ENCODE results near the gene PIP5K1B.

The PIP5K1B gene

DNA sequence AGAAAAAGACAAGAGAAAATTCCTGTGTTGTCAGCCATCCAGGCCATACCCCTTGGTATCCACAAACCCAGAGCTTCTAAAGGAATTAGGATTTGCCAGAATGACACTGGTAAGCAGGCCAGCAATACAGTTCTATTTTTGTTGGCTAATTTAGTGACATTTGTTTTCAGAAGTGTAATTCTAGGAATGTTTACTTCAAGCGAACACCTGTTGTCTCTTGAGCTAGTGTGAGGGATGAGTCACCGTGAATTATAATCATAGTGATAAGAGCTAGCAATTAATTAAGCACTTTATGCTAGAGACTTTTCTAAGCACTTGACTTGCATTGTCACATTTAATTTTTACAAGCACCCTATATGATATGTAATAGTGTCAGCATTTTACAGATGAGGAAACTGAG lies 209.7 kb downstream of the PIP5K1B start:
- DNase-seq (ENCODE audit: low read depth), result no peak

DNA sequence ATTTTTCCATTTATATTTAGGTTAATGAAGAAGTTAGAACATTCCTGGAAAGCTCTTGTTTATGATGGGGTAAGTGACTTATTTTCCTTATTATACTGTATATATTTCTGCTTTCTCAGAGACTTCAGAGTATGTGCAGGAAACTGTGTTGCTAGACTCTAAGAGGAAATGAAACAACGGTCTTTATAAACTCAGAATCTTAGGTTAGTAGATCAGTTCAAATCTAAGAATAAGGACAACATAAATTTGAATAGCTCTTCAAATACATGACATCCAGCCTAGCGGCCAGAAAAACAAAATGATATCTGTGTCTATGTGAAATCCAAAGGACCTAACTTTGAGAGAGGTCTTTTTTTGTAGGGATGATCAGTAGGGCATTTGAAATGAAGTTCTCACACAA lies 214.6 kb downstream of the PIP5K1B start:
- DNase-seq (ENCODE audit: low read depth), result no peak

DNA sequence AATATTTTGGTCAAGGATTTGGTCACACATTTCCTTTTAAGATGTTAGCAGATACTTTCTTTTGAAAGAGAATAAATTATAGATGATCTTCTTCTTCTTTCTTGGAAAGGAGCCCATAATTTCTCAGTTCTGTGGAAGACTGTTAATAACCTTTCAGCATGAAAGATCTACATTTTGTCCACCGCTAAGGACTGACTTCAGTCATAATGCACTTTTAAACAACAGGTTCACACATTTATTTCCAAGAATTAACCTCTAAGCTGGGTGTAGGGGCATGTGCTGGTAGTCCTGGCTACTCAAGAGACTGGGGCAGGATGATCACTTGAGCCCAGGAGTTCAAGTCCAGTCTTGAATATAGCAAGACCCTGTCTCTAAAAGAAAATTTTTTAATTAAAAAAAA lies 215.9 kb downstream of the PIP5K1B start:
- DNase-seq (ENCODE audit: low read depth), result no peak

DNA sequence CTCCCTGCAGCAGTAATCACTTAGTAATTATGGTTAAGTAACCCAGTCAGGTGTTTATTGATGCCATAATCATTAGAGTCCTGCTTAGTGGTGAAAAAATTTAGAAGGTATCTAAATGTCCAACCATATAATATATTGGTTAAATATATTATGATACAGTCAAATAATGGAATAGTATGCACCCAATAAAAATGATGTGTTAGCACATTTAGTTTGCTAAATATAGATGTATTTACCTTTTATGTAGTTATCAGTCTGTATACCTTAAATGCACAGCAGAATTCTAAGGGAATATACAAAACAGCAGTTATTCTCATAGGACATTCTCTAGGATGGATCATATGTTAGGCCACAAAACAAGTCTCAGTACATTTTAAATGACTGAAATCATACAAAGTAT lies 218.4 kb downstream of the PIP5K1B start:
- no peak for DNase-seq (ENCODE audit: low read depth)

DNA sequence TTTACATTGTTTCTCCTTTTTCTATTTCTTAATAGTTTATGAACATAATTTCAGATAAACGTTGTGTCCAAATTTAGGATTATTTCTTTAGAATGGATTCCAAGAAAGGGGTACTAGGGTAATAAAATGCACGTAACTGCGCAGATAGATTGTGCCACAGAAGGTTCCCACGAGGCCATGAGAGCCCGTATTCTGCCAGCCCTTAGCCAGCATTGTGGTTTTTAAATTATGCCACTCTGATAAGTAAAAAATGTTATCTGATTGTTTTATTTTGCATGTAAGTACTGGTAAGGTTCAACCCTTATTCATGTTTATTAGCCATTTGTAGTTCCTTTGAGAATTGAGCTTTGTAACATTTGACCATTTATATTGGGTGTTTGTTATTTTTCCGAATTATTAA lies 220.1 kb downstream of the PIP5K1B start:
- DNase-seq (ENCODE audit: low read depth), result no peak

DNA sequence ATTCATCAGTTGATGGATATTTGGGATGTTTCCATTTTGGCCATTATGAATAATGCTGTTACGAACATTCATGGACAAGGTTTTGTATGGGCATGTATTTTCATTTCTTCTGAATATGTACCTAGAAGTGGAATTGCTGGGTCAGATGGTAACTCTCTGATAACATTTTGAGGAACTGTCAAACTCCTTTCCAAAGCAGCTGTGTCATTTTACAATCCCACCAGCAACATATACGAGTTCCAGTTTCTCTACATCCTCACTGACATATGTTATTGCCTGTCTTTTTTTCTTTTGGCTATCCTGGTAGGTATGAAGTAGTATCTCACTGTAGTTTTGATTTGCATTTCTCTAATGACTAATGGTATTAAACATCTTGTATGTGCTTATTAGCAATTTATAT lies 222.1 kb downstream of the PIP5K1B start:
- no peak for DNase-seq (ENCODE audit: low read depth)

DNA sequence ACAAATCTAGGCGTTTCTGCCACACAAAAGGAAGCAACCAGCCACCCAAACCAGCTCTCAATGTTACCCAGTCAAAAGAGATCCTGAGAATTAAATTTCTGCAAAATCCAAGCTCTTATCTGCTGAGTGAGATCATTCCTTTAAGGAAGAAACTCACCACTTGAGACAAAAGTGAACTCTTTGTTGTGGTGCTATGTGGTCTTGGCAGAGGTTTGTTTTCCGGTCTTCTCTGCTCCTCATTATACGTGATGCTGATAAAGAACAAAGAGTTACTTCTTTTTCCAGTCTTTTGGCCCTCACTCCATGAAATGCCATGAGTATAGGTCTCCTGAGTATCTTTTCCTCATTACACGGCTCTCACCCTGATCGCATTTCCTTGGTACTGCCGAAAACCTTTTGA lies 226.8 kb downstream of the PIP5K1B start:
- no peak for DNase-seq (ENCODE audit: low read depth)

DNA sequence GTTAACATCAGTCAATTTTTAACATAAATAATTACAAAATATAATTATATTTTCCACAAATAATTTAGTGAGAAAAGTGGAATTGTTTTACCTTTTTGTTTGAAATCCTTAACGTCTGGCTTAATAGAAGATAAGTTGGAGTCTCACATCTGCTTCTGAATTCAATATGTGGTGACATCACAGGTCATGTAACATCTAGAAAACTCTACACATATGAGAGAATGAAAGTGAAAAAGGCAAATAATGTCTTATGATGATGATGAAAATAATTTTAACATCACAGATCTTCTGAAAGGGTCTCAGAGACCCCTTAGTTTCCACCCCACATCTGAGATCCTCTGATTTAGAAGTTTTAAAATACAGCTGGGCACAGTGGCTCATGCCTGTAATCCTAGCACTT lies 227.4 kb downstream of the PIP5K1B start:
- DNase-seq (ENCODE audit: low read depth), result no peak

DNA sequence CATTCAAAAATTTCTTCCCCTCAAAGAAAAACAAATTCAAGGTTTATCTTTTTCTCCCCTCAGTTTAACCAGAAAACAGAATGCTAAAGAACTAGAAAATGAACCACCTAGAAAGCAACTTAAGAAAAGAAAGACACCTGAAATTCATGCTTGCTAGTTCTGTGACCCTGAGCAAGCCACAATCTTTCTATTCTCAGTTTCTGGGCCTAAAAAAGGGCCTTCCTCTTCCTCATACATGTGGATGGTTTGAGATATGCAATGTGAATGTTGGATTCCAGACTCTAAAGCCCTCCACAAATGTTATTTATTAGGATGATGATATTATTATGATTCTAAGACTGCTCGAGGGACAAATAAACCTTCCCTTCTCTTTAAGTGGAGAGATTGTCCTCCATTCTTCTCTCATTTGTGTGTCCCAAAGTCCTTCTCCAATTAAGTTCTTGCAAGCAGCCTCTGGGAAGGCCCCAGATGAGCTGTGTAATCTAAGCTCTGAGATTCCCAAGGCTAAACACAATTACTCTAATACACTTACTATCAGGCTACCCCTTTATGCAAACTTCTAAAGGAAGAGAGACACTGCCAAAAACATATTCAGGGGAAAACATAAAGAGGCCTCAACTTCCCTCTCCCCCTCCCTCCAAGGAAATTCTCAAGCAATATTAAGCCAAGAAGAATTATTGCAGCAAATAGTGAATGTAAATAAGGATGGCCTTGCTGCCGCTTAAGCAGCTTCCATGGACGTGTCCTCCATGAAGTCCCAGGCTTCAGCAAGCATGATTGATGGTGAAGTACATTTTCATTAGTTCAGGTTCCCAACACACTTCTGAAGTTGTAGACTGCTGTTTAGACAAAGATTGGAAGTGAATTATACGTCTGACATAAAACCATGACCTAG lies 228.6 kb downstream of the PIP5K1B start:
- DNase-seq (ENCODE audit: low read depth), result no peak

DNA sequence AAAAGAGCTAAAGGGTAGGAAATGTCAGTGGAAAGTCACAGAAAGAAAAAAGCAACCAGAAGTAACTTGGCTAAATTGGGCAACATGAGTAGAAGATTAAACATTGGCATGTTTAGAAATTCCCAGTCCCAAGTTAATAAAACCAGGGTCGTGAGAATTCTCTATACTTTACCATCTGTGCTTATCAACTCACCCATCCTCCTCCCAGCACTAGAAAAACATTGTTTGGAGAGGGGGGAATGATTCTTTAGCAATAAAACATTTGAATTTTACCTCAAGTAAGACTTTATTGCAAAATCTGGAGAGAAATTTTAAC lies 229.2 kb downstream of the PIP5K1B start:
- no peak for DNase-seq (ENCODE audit: low read depth)

DNA sequence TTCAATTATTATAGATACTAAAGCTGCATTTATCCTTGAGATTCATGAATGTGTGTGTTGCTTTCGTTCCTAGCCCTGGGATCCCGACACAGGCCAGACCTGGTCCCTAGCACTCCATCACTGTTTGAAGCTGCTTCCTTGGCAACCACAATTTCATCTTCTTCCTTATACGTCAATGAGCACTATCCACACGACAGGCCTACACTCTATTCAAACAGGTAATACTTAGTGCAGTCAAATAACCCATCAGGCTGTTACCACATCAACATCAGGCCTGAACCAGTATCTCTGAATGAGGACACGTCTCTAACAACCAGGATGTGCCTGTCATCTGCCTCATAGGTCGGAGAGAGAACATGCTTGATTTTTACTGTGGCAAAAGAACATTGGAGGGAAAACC lies 235.5 kb downstream of the PIP5K1B start:
- no peak for DNase-seq (ENCODE audit: low read depth)

DNA sequence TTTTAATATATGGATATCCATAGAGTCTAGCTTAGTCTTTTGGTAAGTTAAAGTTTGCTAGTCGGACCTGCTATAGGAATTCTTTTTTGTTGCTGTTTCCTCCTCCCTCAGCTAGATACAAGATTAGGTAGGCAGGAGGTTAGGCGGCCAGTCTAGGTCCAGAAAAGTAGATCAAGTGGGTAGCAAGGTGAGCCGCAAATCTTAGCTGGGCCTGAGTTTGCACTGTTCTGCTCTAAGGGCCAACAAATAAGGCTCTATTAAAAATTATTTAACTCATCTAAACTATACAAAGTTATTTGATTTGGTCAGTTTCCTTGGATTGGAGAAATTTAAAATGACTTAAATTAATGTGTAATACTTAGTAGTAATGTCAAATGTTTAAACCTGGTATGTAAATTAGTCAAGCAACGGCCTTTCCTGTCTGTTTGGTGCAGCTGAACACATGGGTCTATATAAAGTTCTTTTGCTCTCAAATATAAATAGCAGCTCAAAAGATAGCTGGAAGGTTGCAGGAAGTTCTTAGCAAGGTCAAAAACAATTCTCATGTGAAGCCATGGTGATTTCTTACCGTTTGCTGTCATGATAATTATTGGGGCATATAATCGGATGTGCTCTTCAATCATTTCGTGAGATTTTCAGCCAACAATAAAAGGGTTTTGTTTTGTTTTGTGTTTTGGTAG lies 236.9 kb downstream of the PIP5K1B start:
- no peak for DNase-seq (ENCODE audit: low read depth)

DNA sequence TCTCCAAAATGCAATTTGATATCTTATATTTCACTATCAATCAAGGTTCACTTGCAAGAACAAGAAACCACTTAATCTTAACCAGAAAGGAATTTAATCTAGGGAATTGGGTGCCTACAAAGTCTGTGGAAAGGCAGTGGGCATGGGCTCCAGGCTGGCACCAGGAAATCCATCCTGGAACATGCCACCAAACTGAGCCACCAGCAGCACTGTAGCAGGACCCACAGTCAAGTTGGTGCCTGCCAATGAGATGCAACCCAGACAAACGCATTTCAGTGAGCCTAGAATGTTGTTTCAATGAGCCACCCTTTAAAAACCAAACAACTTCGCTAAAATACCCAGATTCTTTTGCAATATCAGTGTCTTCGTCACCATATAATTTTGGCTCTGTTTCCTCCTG lies 237.8 kb downstream of the PIP5K1B start:
- DNase-seq (ENCODE audit: low read depth), result no peak

DNA sequence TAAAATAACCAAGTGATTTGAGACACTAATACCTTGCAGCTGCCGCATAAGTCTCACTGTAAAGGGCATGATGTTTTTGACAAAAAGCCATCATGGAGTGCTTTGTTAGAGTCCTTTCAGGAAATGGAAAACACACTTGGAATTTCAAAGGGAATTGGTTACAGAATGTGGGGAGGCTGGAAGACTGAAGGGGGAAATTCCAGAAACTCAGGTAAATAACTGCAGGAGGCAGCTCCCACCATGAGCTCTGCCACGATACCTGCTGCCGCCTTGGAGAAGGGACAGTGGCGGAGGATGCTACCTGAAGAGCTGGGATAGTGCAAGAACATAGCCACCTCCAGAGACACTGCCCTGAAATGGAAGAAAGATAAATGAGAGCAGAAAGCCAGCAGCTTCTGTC lies 242.0 kb downstream of the PIP5K1B start:
- DNase-seq (ENCODE audit: low read depth), result no peak

DNA sequence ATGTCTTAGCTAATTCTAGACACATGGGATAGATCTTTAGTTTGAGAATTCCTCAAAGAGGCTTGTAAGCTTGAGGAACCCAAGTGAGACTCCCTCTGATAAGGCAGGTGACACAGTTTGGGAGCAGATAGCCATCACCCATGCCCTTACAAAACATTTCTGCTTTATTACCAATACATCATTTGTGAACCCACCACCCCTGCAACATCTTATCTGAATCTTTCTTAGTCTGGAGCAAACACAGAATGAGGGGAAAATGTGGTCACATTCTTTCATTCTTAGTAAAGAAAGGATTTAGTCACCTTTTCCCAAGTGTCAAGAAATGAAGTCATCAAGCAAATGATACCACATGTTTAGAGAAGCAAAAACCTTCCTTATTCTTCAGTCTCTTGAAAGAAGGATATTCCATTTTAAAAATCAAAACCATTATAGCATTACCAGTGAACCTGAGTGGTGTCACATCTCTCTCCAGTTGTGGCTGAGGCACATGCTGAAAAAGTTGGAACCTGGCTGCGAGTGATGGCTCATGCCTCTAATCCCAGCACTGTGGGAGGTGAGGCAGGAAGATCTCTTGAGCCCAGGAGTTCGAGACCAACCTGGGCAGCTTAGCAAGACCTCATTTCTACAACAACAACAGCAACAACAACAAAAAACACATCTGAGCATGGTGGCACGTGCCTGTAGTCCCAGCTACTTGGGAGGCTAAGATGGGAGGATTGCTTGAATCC lies 243.0 kb downstream of the PIP5K1B start:
- DNase-seq (ENCODE audit: low read depth), result no peak

DNA sequence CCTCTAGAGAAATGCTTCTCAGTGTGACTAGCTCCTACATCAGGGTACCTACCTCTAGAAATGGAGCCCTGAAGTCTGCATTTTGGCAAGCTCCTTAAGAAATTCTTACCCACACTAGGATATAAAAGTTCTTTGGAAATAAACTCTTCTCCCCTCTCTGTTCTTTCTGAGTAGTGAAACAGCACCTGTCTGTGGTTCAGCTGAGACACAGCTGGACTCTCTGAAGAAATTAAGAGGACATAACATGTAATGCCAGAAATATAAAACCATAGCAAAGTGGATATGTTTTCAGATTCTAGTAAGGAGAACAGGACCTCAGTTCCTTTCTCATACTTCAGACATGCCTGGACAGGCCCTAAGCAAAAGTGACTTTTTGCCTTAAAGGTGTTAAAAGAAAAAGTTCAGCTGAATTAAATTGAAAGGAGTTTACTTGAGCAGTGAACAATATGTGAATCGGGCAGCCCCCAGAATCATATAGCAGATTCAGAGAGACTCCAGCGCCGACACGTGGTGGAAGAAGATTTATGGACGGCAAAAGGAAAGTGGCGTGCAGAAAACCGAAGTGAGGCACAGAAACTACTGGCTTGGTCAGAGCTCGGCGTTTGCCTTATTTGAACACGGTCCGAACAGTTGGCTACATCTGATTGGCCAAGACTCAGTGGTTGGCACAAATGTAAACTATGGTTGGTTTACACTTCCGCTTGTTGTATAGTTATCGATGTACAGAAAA lies 244.4 kb downstream of the PIP5K1B start:
- no peak for DNase-seq (ENCODE audit: low read depth)

DNA sequence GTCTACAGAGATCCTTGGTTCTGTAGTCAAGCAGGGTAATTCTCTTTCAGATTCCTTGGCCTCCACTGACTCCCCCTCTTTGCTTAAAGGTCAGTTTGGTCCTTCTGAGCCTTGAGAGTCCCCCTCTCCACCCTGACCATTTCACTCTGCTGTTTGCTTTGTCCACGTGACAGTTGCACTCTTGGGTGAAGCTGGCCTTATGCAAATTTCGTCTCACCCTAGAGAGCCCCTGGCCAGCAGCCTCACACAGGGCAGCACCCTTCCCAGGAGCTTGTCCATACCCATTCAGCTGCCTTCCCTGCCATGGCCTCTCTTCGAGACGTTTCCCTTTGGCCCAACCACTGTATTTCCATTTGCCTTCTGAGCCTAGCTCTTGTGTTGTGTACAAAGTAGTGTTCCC lies 245.1 kb downstream of the PIP5K1B start:
- DNase-seq (ENCODE audit: low read depth), result no peak

DNA sequence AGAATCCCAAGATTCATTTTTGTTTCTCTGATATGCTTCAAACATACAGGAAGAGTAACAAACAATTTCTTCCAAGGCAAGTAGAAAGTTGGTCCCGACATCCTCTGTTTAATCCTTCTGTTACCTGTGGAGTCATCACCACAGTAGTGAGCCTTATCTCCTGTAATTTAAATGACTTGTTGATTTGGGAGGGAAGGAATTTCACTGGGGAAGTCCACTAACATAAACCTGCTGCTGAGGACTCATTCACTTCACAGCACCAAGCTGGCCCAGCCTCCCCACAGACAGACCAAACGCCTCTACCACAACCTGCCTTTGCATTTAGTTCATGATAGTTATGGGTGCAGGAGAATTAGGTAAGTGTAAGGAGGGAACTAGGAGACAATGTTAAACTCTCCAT lies 245.6 kb downstream of the PIP5K1B start:
- no peak for DNase-seq (ENCODE audit: low read depth)

DNA sequence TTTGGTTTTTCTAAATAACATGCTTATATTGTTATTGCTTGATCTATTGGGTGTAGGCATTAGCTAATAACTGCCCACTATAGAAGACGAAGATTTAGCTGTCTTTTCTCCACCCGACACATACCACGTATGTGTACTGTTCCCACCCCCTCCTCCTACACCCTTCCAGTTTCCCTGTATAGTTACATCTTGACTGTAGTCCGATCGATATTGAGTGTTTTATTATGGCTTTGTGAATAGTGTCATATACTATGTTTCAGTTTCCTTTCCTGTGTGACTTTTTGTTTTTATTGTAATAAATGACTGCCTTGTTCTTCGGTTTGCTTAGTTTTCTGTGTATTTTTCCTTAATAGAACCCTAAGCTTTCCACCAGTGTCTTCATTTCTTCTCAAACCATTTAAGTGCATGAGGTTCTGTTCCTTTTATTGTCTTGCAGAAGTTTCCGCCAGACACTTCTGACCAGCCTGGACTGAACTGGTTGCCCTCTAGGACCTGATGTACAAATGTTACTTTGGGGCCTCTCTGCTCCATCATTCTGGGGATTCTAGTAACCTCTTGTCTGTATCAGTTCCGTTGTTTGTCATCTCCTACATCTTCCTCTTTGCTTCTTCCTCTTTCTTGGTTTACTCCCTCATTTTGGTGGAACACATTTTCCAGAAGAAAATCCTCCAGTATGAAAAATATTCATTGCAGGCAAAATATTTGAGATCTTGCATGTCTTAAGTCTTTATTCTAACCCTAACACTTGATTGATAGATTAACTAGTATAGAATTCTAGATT lies 247.0 kb downstream of the PIP5K1B start:
- DNase-seq (ENCODE audit: low read depth), result no peak

DNA sequence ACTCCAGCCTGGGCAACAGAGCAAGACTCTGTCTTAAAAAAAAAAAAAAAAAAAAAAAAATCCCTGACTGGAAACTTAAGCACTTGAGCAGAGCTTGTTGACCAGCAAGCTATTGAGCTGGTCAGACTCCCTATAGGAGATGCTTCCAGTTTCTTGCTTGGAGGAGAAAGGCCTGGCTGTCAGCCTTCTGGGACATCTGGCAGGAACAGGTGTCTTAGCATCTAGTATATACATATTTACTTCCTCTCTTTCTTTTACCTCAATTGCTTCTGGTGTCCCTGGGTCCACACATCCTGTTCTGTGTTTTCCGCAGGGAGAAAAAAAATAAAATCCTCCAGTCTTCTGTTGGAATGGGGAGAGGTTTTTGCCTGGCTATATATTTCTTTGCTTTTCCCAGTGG lies 248.7 kb downstream of the PIP5K1B start:
- DNase-seq (ENCODE audit: low read depth), result no peak

DNA sequence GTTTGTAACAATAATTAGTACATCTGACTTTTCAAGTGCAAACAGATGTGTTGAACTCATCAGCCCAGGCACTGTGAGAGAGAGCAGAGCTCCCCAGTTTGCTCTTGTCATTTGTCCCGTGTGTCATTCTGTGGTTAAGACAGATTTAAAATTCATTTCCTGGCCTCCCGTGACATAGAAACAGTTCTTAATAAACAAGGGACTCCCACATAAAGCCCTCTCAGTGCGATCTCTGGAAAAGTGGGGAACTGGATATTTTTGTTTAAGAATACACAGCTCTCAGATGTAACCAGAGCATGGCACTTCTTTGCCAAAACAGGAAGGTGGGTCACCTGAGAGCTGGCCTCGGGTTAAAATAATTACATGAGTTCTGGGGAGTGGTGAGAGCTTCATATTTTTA lies 250.3 kb downstream of the PIP5K1B start:
- DNase-seq (ENCODE audit: low read depth), result no peak

DNA sequence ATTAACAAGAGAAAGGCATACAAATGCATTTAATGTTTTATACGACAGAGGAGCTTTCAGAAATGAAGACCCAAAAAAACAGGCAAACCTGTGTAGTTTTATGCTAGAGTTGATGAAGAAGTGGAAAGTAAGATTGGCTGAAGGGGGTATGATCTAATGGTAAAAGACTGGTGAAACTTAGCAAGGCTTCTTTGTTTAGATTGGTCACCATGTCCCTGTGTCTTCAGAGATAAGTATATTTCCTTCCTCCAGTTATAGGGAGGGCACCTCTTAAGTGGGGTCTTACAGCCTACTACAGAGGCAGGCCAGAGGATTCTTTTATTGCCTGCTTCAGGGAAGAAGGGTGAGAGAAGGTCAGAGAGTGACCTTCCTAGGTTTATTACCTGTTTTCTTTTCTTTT lies 252.4 kb downstream of the PIP5K1B start:
- no peak for DNase-seq (ENCODE audit: low read depth)

All from T-helper 22 cell (primary cell).